ENCODE results near the gene PAX5.
"Not testable (repeated sequence)": the region's sequence is repeated elsewhere in the genome, so short reads cannot be mapped to it uniquely, and the experiment has no call there.

The PAX5 gene

GRCh38 chr9:36871606-36872005, 162.5 kb downstream of the PAX5 start:
- no peak for DNase-seq

GRCh38 chr9:36870960-36871359, 163.1 kb downstream of the PAX5 start:
- DNase-seq, result peak; percentile 83

GRCh38 chr9:36869605-36870004, 164.5 kb downstream of the PAX5 start:
- DNase-seq, result not testable (repeated sequence)

- DNase-seq, result no peak
These were observed 165.3 kb downstream of the PAX5 start for GRCh38 chr9:36868586-36869282.

- DNase-seq, result no peak
These were observed 166.2 kb downstream of the PAX5 start for GRCh38 chr9:36867672-36868471.

- DNase-seq, result no peak
These were observed 166.8 kb downstream of the PAX5 start for GRCh38 chr9:36867241-36867640.

GRCh38 chr9:36866840-36867239, 167.2 kb downstream of the PAX5 start:
- DNase-seq, result no peak

- DNase-seq, result no peak
These were observed 168.1 kb downstream of the PAX5 start for GRCh38 chr9:36865731-36866635.

GRCh38 chr9:36864491-36865410, 169.3 kb downstream of the PAX5 start:
- DNase-seq, result no peak

- no peak for DNase-seq
These were observed 171.6 kb downstream of the PAX5 start for GRCh38 chr9:36862206-36863145.

GRCh38 chr9:36861528-36862205, 172.4 kb downstream of the PAX5 start:
- no peak for DNase-seq

GRCh38 chr9:36858805-36859375, 175.2 kb downstream of the PAX5 start:
- DNase-seq, result no peak

GRCh38 chr9:36855448-36856315, 178.4 kb downstream of the PAX5 start:
- no peak for DNase-seq

- no peak for DNase-seq
These were observed 179.3 kb downstream of the PAX5 start for GRCh38 chr9:36854751-36855150.

GRCh38 chr9:36854034-36854433, 180.0 kb downstream of the PAX5 start:
- DNase-seq, result no peak

GRCh38 chr9:36853233-36853632, 180.8 kb downstream of the PAX5 start:
- DNase-seq, result no peak

- DNase-seq, result no peak
These were observed 184.1 kb downstream of the PAX5 start for GRCh38 chr9:36849943-36850342.

GRCh38 chr9:36848946-36849345, 185.1 kb downstream of the PAX5 start:
- no peak for DNase-seq
